HFFc6 (cell line): Measurements from ENCODE around the gene DPP6. TPM values are rescaled to one million over a fixed set of nuclear protein-coding genes. Genes with fewer than 3 reads are reported as not detected.

ENCODE experiments used
- DNase-seq: peaks from one replicate; pipeline ENCODE4 v3.0.0-alpha.2; 2018
- H3K27ac Mint-ChIP-seq: 2 replicates; pipeline ENCODE4 v1.8.0; 2020; ENCODE audit warnings: mild to moderate bottlenecking, mixed read lengths
- H3K27me3 Mint-ChIP-seq: 2 replicates; pipeline ENCODE4 v1.8.0; 2021; ENCODE audit warnings: mild to moderate bottlenecking, moderate library complexity, mixed read lengths; ENCODE audit not compliant: insufficient read depth
- H3K36me3 Mint-ChIP-seq: 2 replicates; pipeline ENCODE4 v1.8.0; 2021; ENCODE audit warnings: low read depth, mixed read lengths
- H3K4me1 Mint-ChIP-seq: 2 replicates; pipeline ENCODE4 v1.8.0; 2020; ENCODE audit warnings: low read depth, mixed read lengths
- H3K4me3 Mint-ChIP-seq: 2 replicates; pipeline ENCODE4 v1.8.0; 2020; ENCODE audit warnings: mild to moderate bottlenecking, moderate library complexity, mixed read lengths
- H3K9me3 Mint-ChIP-seq: 2 replicates; pipeline ENCODE4 v1.8.0; 2020; ENCODE audit warnings: mild to moderate bottlenecking, mixed read lengths
- CTCF ChIP-seq: fragments of 200-600 bp; sonication (generic); IDR thresholded peaks from 2 replicates; pipeline ENCODE4 v1.5.0; 2021; ENCODE audit warnings: antibody characterized with exemption, mild to moderate bottlenecking
- total RNA-seq, 6 experiments: library from RNA; stranded (reverse); fragmentation: NEBNext Ultra II Directional; extraction: Animal tissue kit (Norgen Biotek cat#: 25700); gene quantifications; 2 replicates in 1 of 6; 3 replicates in 5 of 6; pipeline ENCODE4 v1.2.3, GENCODE V29; 2021

DPP6 gene
- total RNA-seq, 6 experiments from 2014 or later: not detected

GRCh38 chr7:154592388-154592787 lies 540.2 kb downstream of the DPP6 start:
- H3K4me1 Mint-ChIP-seq: no peaks in the 10 kb centered on the region
- no peak overlapping the region for H3K4me3 Mint-ChIP-seq
- DNase-seq: no peak
- H3K27ac Mint-ChIP-seq: no peak overlapping the region
- H3K27me3 Mint-ChIP-seq: no peaks in the 10 kb centered on the region; the same call in 1 of the 2 replicates
- peaks cover 71% of the 10 kb centered on the region for H3K9me3 Mint-ChIP-seq
- no peaks in the 10 kb centered on the region; the same call in 1 of the 2 replicates for H3K36me3 Mint-ChIP-seq
- TF ChIP-seq CTCF: no peak

DNA sequence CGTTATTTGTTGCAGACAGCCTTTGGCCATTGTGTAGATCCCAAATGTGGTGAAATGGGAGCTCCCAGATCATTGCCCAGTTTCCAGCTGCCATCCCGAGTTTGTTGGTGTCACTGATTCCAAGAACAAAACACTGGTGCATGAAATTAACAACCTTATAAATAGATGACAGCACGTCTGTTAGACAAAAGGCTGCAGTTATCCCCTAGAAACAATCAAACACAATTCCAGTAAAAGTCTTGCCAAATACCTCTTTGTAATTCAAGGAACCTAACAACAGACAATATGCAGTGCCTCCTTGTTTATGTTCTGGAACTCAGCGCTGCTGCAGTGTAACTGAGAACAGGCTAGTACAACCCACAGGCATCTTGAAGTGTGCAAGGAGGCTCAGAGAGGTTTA lies 546.2 kb downstream of the DPP6 start:
- TF ChIP-seq CTCF: no peak
- Mint-ChIP-seq H3K36me3 (no peaks in the 10 kb centered on the region; the same call in 1 of the 2 replicates), H3K27ac (no peak overlapping the region), H3K4me1 (no peaks in the 10 kb centered on the region), H3K9me3 (peaks cover 44% of the 10 kb centered on the region), H3K4me3 (no peak overlapping the region), H3K27me3 (no peaks in the 10 kb centered on the region)
- no peak for DNase-seq

DNA sequence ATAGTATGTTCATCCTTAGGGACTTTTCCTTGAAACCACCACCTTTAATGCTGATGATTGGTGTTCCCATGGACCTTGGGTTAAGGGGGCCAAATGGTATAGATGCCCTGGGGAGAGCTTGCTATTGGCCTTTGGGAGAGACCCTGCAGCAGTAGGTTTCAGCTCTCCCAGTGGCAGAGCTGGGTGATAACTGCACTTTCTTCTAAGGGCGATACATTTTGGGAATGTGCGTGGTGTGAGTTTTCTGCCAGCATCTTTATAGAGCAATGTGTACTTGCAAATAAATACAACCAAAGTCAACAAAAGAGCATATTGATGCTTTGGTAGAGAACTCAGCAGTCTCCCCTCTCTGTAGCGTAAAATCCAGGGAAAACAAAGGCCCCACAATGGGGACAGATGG lies 546.7 kb downstream of the DPP6 start:
- no peak overlapping the region for H3K27ac Mint-ChIP-seq
- no peaks in the 10 kb centered on the region for H3K4me1 Mint-ChIP-seq
- H3K9me3 Mint-ChIP-seq: peaks cover 44% of the 10 kb centered on the region
- no peak overlapping the region for H3K4me3 Mint-ChIP-seq
- H3K36me3 Mint-ChIP-seq: no peaks in the 10 kb centered on the region; the same call in 1 of the 2 replicates
- no peak for DNase-seq
- no peak for TF ChIP-seq CTCF
- no peaks in the 10 kb centered on the region for H3K27me3 Mint-ChIP-seq

- no peak for TF ChIP-seq CTCF
Observed at GRCh38 chr7:154610903-154611302, 558.7 kb downstream of the DPP6 start.

GRCh38 chr7:154613811-154614210 lies 561.6 kb downstream of the DPP6 start:
- Mint-ChIP-seq H3K9me3 (peaks cover 34% of the 10 kb centered on the region), H3K4me3 (no peak overlapping the region), H3K27ac (no peak overlapping the region), H3K27me3 (peaks cover 2% of the 10 kb centered on the region; the same call in 1 of the 2 replicates), H3K4me1 (no peaks in the 10 kb centered on the region), H3K36me3 (peaks cover 5% of the 10 kb centered on the region; the same call in 1 of the 2 replicates)
- TF ChIP-seq CTCF: no peak
- no peak for DNase-seq

More at GRCh38 chr7:154610903-154611302, 558.7 kb downstream of the DPP6 start:
- Mint-ChIP-seq H3K9me3 (peaks cover 28% of the 10 kb centered on the region), H3K4me1 (no peaks in the 10 kb centered on the region), H3K4me3 (no peak overlapping the region), H3K36me3 (peaks cover 5% of the 10 kb centered on the region; the same call in 1 of the 2 replicates), H3K27me3 (no peaks in the 10 kb centered on the region), H3K27ac (no peak overlapping the region)
- DNase-seq: no peak
